HCT116 (cell line): ENCODE results near the gene THRB. TPM values are rescaled to one million over a fixed set of nuclear protein-coding genes. Genes with fewer than 3 reads are reported as not detected.

Experiments
- ATAC-seq: fragments of 200-7000 bp; cut with Tn5 transposase; 2 replicates; pipeline ENCODE4 v1.9.1; 2020; ENCODE audit warnings: mild to moderate bottlenecking, moderate library complexity
- BruUV-seq: library from RNA; stranded (reverse); fragments of 400-500 nt; replicated peaks from 2 replicates; lab custom pipeline; 2021; lab: Mats Ljungman, UMichigan
- CTCF ChIA-PET: fragments of 300-600 bp; sonication (Branson Sonifier 250); formaldehyde crosslinking; loops from one replicate; lab custom pipeline; 2021; ENCODE audit warnings: antibody characterized with exemption; lab: Charles Lee
- POLR2A ChIA-PET: fragments of 300-600, 350-600 bp; sonication (Branson Sonifier 250); formaldehyde crosslinking; loops from one replicate; lab custom pipeline; 2021; ENCODE audit warnings: antibody characterized with exemption; lab: Charles Lee
- RAD21 ChIA-PET, 2 experiments: fragments of 300-600 bp; sonication (Branson Sonifier 250); formaldehyde crosslinking; loops; one replicate each; lab custom pipeline; 2023; ENCODE audit warnings: low total read pairs in 2 of 2; ENCODE audit not compliant: uncharacterized antibody in 2 of 2, unreplicated experiment in 2 of 2, low non-redundant PET in 1 of 2; lab: Charles Lee
- DNase-seq: peaks from one replicate; pipeline ENCODE4 v3.0.0-alpha.2; 2010; ENCODE audit warnings: low read depth, low spot score
- H2AFZ ChIP-seq: fragments of 200-600 bp; shearing (Covaris generic), sonication (generic); 2 replicates; pipeline ENCODE4 v1.6.1; 2017; ENCODE audit warnings: low read depth, mixed run types, mixed read lengths, antibody characterized with exemption, low read length; ENCODE audit not compliant: poor library complexity, severe bottlenecking
- H3K27ac ChIP-seq: 2 replicates; pipeline ENCODE4 v1.5.1; 2012; ENCODE audit warnings: low read depth, low read length
- H3K27me3 ChIP-seq: fragments of 200-600 bp; sonication (generic); 2 replicates; pipeline ENCODE4 v1.6.1; 2016; ENCODE audit warnings: mixed run types, low read length, mixed read lengths; ENCODE audit not compliant: insufficient read depth
- H3K36me3 ChIP-seq, 2 experiments: fragments of 200-500 bp in 1 of 2; fragments of 200-600 bp in 1 of 2; sonication (Bioruptor generic) in 1 of 2; sonication (generic) in 1 of 2; 2 replicates each; pipeline versions ENCODE4 v1.5.1 to v1.6.1; 2014 to 2016; ENCODE audit warnings: low read length in 2 of 2, inconsistent platforms in 1 of 2, mixed read lengths in 1 of 2, mixed run types in 1 of 2; ENCODE audit not compliant: insufficient read depth in 2 of 2, control insufficient read depth in 1 of 2
- H3K4me1 ChIP-seq, 2 experiments: fragments of 200-600 bp in 1 of 2; sonication (generic) in 1 of 2; 2 replicates each; pipeline versions ENCODE4 v1.5.1 to v1.6.1; 2012 to 2017; ENCODE audit warnings: low read length in 2 of 2, inconsistent platforms in 1 of 2, mild to moderate bottlenecking in 1 of 2, mixed read lengths in 1 of 2, mixed run types in 1 of 2, moderate library complexity in 1 of 2; ENCODE audit not compliant: insufficient read depth in 2 of 2, control insufficient read depth in 1 of 2
- H3K4me2 ChIP-seq: fragments of 200-600 bp; sonication (generic); 2 replicates; pipeline ENCODE4 v1.6.1; 2017; ENCODE audit warnings: mixed run types, low read length, mixed read lengths
- H3K4me3 ChIP-seq, 2 experiments: fragments of 200-600 bp in 1 of 2; sonication (generic) in 1 of 2; replicated peaks in 1 of 2; 2 replicates each; pipeline ENCODE4 v1.5.1; 2011 to 2016; ENCODE audit warnings: low read length in 2 of 2, control low read depth in 1 of 2, low read depth in 1 of 2, mild to moderate bottlenecking in 1 of 2, mixed read lengths in 1 of 2, mixed run types in 1 of 2
- H3K79me2 ChIP-seq: fragments of 200-600 bp; sonication (generic); 2 replicates; pipeline ENCODE4 v1.6.1; 2017; ENCODE audit warnings: mild to moderate bottlenecking, mixed run types, low read length, moderate library complexity, mixed read lengths; ENCODE audit not compliant: insufficient read depth
- H3K9ac ChIP-seq: fragments of 200-600 bp; sonication (generic); 2 replicates; pipeline ENCODE4 v1.6.1; 2016; ENCODE audit warnings: low read length, mixed read lengths
- H3K9me2 ChIP-seq: fragments of 200-600 bp; sonication (generic), shearing (Covaris generic); 2 replicates; pipeline ENCODE4 v1.6.1; 2017; ENCODE audit warnings: mixed run types, mild to moderate bottlenecking, moderate library complexity; ENCODE audit not compliant: insufficient read depth
- H3K9me3 ChIP-seq, 2 experiments: fragments of 200-500 bp in 1 of 2; fragments of 200-600 bp in 1 of 2; sonication (Bioruptor generic) in 1 of 2; sonication (generic) in 1 of 2; 2 replicates each; pipeline ENCODE4 v1.6.1; 2014 to 2017; ENCODE audit warnings: low read length in 2 of 2, mixed read lengths in 2 of 2, inconsistent platforms in 1 of 2, low read depth in 1 of 2, mild to moderate bottlenecking in 1 of 2, mixed run types in 1 of 2, moderate library complexity in 1 of 2; ENCODE audit not compliant: control insufficient read depth in 1 of 2, insufficient read depth in 1 of 2
- H4K20me1 ChIP-seq: fragments of 200-600 bp; sonication (generic), shearing (Covaris generic); 2 replicates; pipeline ENCODE4 v1.6.1; 2017; ENCODE audit warnings: mixed run types, mild to moderate bottlenecking, moderate library complexity; ENCODE audit not compliant: insufficient read depth
- CBX3 ChIP-seq: IDR thresholded peaks from 2 replicates; pipeline ENCODE4 v1.6.1; 2012; ENCODE audit warnings: low read depth
- EGR1 ChIP-seq: IDR thresholded peaks from 2 replicates; pipeline ENCODE4 v1.6.1; 2012; ENCODE audit warnings: low read depth
- ELF1 ChIP-seq: IDR thresholded peaks from 2 replicates; pipeline ENCODE4 v1.6.1; 2012; ENCODE audit warnings: low read depth, borderline replicate concordance
- EZH2phosphoT487 ChIP-seq: fragments of 200-600 bp; IDR thresholded peaks from 2 replicates; pipeline ENCODE4 v1.6.1; 2018; ENCODE audit warnings: antibody characterized with exemption, borderline replicate concordance
- JUND ChIP-seq: IDR thresholded peaks from 2 replicates; pipeline ENCODE4 v1.6.1; 2012
- POLR2A ChIP-seq: IDR thresholded peaks from 2 replicates; pipeline ENCODE4 v1.7.0; 2011; ENCODE audit warnings: borderline replicate concordance; ENCODE audit not compliant: insufficient read depth, insufficient read length; ENCODE audit errors: extremely low read depth
- POLR2AphosphoS5 ChIP-seq: IDR thresholded peaks from 2 replicates; pipeline ENCODE4 v1.6.1; 2011; ENCODE audit warnings: mild to moderate bottlenecking, low read depth, low read length, moderate library complexity
- RAD21 ChIP-seq: IDR thresholded peaks from 2 replicates; pipeline ENCODE4 v1.6.1; 2012; ENCODE audit warnings: low read depth, mild to moderate bottlenecking
- SIN3A ChIP-seq: IDR thresholded peaks from 2 replicates; pipeline ENCODE4 v1.6.1; 2012; ENCODE audit warnings: low read depth
- SP1 ChIP-seq: IDR thresholded peaks from 2 replicates; pipeline ENCODE4 v1.6.1; 2012; ENCODE audit warnings: low read depth
- SRF ChIP-seq: IDR thresholded peaks from 2 replicates; pipeline ENCODE4 v1.6.1; 2012; ENCODE audit warnings: low read depth
- TCF7L2 ChIP-seq: IDR thresholded peaks from 2 replicates; pipeline ENCODE4 v1.7.0; 2011; ENCODE audit warnings: borderline replicate concordance, inconsistent platforms; ENCODE audit not compliant: insufficient read depth, insufficient read length; ENCODE audit errors: extremely low read depth
- ZFX ChIP-seq: fragments of 450-650 bp; IDR thresholded peaks from 2 replicates; pipeline ENCODE4 v1.6.1; 2017
- intact Hi-C: fragments of 100-400 bp; cut with micrococcal nuclease; formaldehyde crosslinking; loops from 2 replicates; pipeline ENCODE4 v1.10.0; 2022
- total RNA-seq: library from RNA; stranded (reverse); gene quantifications from one replicate; pipeline ENCODE4 v1.2.1, GENCODE V29; 2021; ENCODE audit not compliant: unreplicated experiment
- TF ChIP-seq, protein P1 (sequence below): IDR thresholded peaks from 2 replicates; pipeline ENCODE4 v1.6.1; 2011; ENCODE audit warnings: mild to moderate bottlenecking, low read length, moderate library complexity; ENCODE audit not compliant: insufficient replicate concordance; ENCODE audit errors: extremely low read depth

THRB gene
- total RNA-seq, 1 experiment from 2014 or later = 2.5 TPM

GRCh38 chr3:24136624-24137310 is 357.9 kb downstream of the THRB start:
- no peaks in the 10 kb centered on the region for H3K9me2 ChIP-seq
- ATAC-seq (no peak), DNase-seq (no peak)
- BruUV-seq = no TSS peak
- peaks cover 0 to 12% of the 10 kb centered on the region in 2 experiments; a peak in 2 of 4 replicates for H3K4me1 ChIP-seq
- no peaks in the 10 kb centered on the region for H3K9me3 ChIP-seq
- CTCF ChIA-PET = no interaction called here
- H2AFZ ChIP-seq = no peak overlapping the region
- RAD21 ChIA-PET = no interaction called here
- no peaks in the 10 kb centered on the region for H3K36me3 ChIP-seq
- intact Hi-C loops = no loop called here
- H3K27me3 ChIP-seq = no peaks in the 10 kb centered on the region
- no peaks in the 10 kb centered on the region for H4K20me1 ChIP-seq
- H3K4me2 ChIP-seq = no peak overlapping the region
- H3K79me2 ChIP-seq = no peaks in the 10 kb centered on the region
- H3K4me3 ChIP-seq = no peak overlapping the region
- H3K27ac ChIP-seq = no peak overlapping the region
- POLR2A ChIA-PET = no interaction called here
- TF ChIP-seq EGR1 = no peak
- TF ChIP-seq POLR2A = no peak
- TF ChIP-seq ELF1 = no peak
- TF ChIP-seq SP1 = no peak
- TF ChIP-seq POLR2AphosphoS5 = no peak
- TF ChIP-seq TCF7L2 = no peak
- no peak for TF ChIP-seq SIN3A
- TF ChIP-seq RAD21 = no peak
- no peak for TF ChIP-seq SRF
- no peak for TF ChIP-seq ZFX
- no peak for TF ChIP-seq EZH2phosphoT487
- TF ChIP-seq, protein P1, sequence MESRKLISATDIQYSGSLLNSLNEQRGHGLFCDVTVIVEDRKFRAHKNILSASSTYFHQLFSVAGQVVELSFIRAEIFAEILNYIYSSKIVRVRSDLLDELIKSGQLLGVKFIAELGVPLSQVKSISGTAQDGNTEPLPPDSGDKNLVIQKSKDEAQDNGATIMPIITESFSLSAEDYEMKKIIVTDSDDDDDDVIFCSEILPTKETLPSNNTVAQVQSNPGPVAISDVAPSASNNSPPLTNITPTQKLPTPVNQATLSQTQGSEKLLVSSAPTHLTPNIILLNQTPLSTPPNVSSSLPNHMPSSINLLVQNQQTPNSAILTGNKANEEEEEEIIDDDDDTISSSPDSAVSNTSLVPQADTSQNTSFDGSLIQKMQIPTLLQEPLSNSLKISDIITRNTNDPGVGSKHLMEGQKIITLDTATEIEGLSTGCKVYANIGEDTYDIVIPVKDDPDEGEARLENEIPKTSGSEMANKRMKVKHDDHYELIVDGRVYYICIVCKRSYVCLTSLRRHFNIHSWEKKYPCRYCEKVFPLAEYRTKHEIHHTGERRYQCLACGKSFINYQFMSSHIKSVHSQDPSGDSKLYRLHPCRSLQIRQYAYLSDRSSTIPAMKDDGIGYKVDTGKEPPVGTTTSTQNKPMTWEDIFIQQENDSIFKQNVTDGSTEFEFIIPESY = no peak
- TF ChIP-seq JUND = no peak
- TF ChIP-seq CBX3 = no peak
- no peak overlapping the region for H3K9ac ChIP-seq
